ENCODE results near the gene CD68.

- no peak for TF ChIP-seq CTCF (IDR thresholded peaks at IDR 0.05; ENCODE audit: low read depth, low read length)
- no peak for TF ChIP-seq EZH2phosphoT487 (IDR thresholded peaks at IDR 0.05; ENCODE audit: low read depth)
Observed at GRCh38 chr17:7550344-7550743, 29.1 kb upstream of the CD68 start.

Measured in OCI-LY3 (cell line).